ENCODE measurements around the gene ETV6. TPM values are rescaled to one million over a fixed set of nuclear protein-coding genes. Genes with fewer than 3 reads are reported as not detected.

ETV6 gene
- total and polyA plus RNA-seq, 2 of the 8 experiments (the other 6 are each of a cell fraction or from before 2014, with no cell fraction given) = 5.5 to 23.9 TPM

DNA sequence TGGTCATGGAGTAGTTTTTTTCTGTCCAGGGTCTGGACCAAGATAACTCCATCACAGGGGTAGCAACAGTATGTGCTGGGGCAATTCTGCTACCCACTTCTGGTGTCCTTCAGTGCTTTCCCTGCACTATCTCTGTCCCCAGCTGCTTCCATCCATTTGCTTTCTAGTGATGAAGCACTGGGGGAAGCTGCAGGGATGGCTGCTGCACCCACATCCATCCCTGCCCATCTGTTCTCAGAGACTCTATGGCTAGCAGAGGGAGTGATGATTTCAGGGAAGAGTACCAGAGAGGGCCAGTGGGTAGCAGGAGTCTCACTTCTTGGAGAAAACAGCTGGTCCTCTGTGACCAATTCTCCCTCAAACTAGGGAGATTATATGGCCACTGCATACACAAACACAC, 44.1 kb downstream of the ETV6 start:
- Histone ChIP-seq H2BK12ac (ENCODE audit: low read depth, low read length) (no peak overlapping the region), H3K23ac (ENCODE audit: insufficient read length) (no peak overlapping the region), H3K23me2 (ENCODE audit: low read depth, low read length) (no peaks in the 10 kb centered on the region), H3K27me3 (replicated peaks in 1 of 4; ENCODE audit: control insufficient read depth in 3 of 4, extremely low read depth in 1 of 4, insufficient read depth in 3 of 4, low read length in 3 of 4) (no peaks in the 10 kb centered on the region), H2BK5ac (ENCODE audit: low read depth, low read length) (no peak overlapping the region), H3K9me3 (ENCODE audit: insufficient read depth in 2 of 2, low read depth in 1 of 2, low read length in 1 of 2) (no peaks in the 10 kb centered on the region), H3K4me3 (ENCODE audit: extremely low read depth in 1 of 4, insufficient read depth in 2 of 4, low read depth in 3 of 4, low read length in 4 of 4) (no peak overlapping the region), H4K91ac (replicated peaks; ENCODE audit: insufficient read length, low read length) (no peak overlapping the region), H3K56ac (replicated peaks; ENCODE audit: insufficient read length, low read depth, low read length) (no peak overlapping the region), H3K4me2 (ENCODE audit: insufficient read depth in 1 of 2, low read depth in 2 of 2, low read length in 2 of 2) (no peak overlapping the region), H2BK15ac (ENCODE audit: low read length) (no peak overlapping the region), H3K4ac (replicated peaks; ENCODE audit: insufficient read length, low read depth, low read length) (no peak overlapping the region), H3K9ac (replicated peaks in 1 of 4; ENCODE audit: extremely low read depth in 1 of 4, low read depth in 3 of 4, low read length in 3 of 4) (no peak overlapping the region), H3K4me1 (replicated peaks in 1 of 4; ENCODE audit: control insufficient read depth in 3 of 4, insufficient read depth in 4 of 4, low read length in 3 of 4) (peaks cover 0 to 2% (median 0%) of the 10 kb centered on the region in 4 experiments; a peak in 1 of 7 replicates), H2BK120ac (replicated peaks; ENCODE audit: low read depth, low read length) (no peak overlapping the region), H4K20me1 (replicated peaks in 1 of 2; ENCODE audit: control insufficient read depth in 1 of 2, insufficient read depth in 2 of 2, low read length in 2 of 2) (peaks cover 0 to 5% of the 10 kb centered on the region in 2 experiments), H3K18ac (ENCODE audit: extremely low read depth, low read length) (no peak overlapping the region), H4K8ac (ENCODE audit: extremely low read depth, insufficient read depth, low read length) (no peak overlapping the region), H2AK5ac (ENCODE audit: low read depth, low read length) (no peak overlapping the region), H3K27ac (ENCODE audit: low read depth, low read length) (no peak overlapping the region), H2AFZ (ENCODE audit: low read length) (no peak overlapping the region), H3K36me3 (ENCODE audit: control insufficient read depth in 2 of 4, insufficient read depth in 4 of 4, low read length in 3 of 4) (no peaks in the 10 kb centered on the region), H2BK20ac (ENCODE audit: low read length) (no peak overlapping the region), H4K5ac (ENCODE audit: insufficient read length, low read depth, low read length) (no peak overlapping the region), H3K14ac (ENCODE audit: insufficient read length) (no peak overlapping the region), H3K79me1 (ENCODE audit: low read depth, low read length) (peaks cover 3% of the 10 kb centered on the region; the same call in 1 of the 2 replicates), H3K79me2 (ENCODE audit: control insufficient read depth in 1 of 2, insufficient read depth in 2 of 2, low read length in 2 of 2) (peaks cover 0 to 9% of the 10 kb centered on the region in 2 experiments; a peak in 2 of 4 replicates)
- DNase-seq (ENCODE audit: low read depth in 1 of 2, low spot score in 2 of 2) = no peak
- ChIA-PET POLR2A (ENCODE audit: partially characterized antibody) (interaction anchor here (1.0 to 1.2 kb wide), 2 partner anchors 9 to 43 kb away, joined by 3 read pairs; no protein-coding TSS in a partner anchor), CTCF (ENCODE audit: partially characterized antibody) (interaction anchor here (1.2 kb wide), 1 partner anchor 9 kb away, joined by 4 read pairs; no protein-coding TSS in a partner anchor)
- TF ChIP-seq RXRA (IDR thresholded peaks at IDR 0.05; ENCODE audit: insufficient read depth, low read depth, low read length) (no peak), SIN3A (conservative IDR thresholded peaks at IDR 0.05 in 1 of 2, IDR thresholded peaks at IDR 0.05 in 1 of 2; ENCODE audit: low read depth in 1 of 2, low read length in 2 of 2) (no peak), RAD21 (IDR thresholded peaks at IDR 0.05 in 1 of 2, conservative IDR thresholded peaks at IDR 0.05 in 1 of 2; ENCODE audit: low read depth in 2 of 2, low read length in 2 of 2) (no peak), POU5F1 (IDR thresholded peaks at IDR 0.05; ENCODE audit: low read depth, low read length) (no peak), RBBP5 (IDR thresholded peaks at IDR 0.05; ENCODE audit: borderline replicate concordance, low read depth, low read length) (no peak), SP4 (IDR thresholded peaks at IDR 0.05; ENCODE audit: low read length) (no peak), EP300 (IDR thresholded peaks at IDR 0.05; ENCODE audit: borderline replicate concordance in 1 of 2, low read depth in 2 of 2, low read length in 2 of 2) (no peak), CHD2 (IDR thresholded peaks at IDR 0.05; ENCODE audit: low read length) (no peak), HDAC6 (IDR thresholded peaks at IDR 0.05; ENCODE audit: low read depth, low read length) (no peak)
- no peak for FAIRE-seq

Data from H1 (cell line).